ENCODE results near the gene CYFIP2. TPM values are rescaled to one million over a fixed set of nuclear protein-coding genes. Genes with fewer than 3 reads are reported as not detected.

CYFIP2 gene
- total and polyA plus RNA-seq, 7 donors, result 0.61 to 8.3 (median 4.9) TPM

DNA sequence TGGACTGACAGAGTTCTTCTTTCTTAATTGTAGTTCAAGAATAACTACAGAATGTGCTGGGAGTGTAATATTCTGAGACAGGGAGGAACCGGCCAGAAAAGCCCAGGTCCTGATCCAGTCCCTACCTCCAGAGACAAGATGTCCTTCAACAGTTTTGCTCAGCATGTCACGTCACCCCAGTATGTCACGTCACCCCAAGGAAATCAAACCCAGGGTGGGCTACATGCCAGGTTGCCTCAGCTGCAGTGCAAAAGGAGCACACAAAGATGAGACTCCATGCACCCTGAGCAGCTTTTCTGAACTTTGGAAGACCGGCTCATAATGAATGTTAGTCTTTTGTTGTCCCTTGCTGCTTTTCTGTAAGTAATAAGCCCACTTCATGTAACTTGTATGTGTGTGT lies 168.2 kb downstream of the CYFIP2 start:
- TF ChIP-seq, protein P1, sequence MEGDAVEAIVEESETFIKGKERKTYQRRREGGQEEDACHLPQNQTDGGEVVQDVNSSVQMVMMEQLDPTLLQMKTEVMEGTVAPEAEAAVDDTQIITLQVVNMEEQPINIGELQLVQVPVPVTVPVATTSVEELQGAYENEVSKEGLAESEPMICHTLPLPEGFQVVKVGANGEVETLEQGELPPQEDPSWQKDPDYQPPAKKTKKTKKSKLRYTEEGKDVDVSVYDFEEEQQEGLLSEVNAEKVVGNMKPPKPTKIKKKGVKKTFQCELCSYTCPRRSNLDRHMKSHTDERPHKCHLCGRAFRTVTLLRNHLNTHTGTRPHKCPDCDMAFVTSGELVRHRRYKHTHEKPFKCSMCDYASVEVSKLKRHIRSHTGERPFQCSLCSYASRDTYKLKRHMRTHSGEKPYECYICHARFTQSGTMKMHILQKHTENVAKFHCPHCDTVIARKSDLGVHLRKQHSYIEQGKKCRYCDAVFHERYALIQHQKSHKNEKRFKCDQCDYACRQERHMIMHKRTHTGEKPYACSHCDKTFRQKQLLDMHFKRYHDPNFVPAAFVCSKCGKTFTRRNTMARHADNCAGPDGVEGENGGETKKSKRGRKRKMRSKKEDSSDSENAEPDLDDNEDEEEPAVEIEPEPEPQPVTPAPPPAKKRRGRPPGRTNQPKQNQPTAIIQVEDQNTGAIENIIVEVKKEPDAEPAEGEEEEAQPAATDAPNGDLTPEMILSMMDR (IDR thresholded peaks at IDR 0.05), result no peak
- WGBS, 3 donors, result 76 to 98% (median 88%) methylated on average over 4 of the region's 4 CpGs
- Histone ChIP-seq H3K9me3 (no peaks in the 10 kb centered on the region), H3K4me1 (no peaks in the 10 kb centered on the region), H3K36me3 (ENCODE audit: insufficient read depth in 1 of 2, low read depth in 1 of 2) (no peaks in the 10 kb centered on the region), H3K27me3 (ENCODE audit: insufficient read depth in 3 of 3, low read length in 2 of 3) (no peaks in the 10 kb centered on the region), H3K4me3 (no peak overlapping the region), H3K27ac (no peak overlapping the region)
- ATAC-seq, result no peak
- DNase-seq, result no peak
- intact Hi-C loops (cut with DNase I), result loop anchor here (5.0 to 10.0 kb wide), 3 partner anchors 107 to 311 kb away; partner anchors contain the start of gene LSM11 (in 1 of the 2)

DNA sequence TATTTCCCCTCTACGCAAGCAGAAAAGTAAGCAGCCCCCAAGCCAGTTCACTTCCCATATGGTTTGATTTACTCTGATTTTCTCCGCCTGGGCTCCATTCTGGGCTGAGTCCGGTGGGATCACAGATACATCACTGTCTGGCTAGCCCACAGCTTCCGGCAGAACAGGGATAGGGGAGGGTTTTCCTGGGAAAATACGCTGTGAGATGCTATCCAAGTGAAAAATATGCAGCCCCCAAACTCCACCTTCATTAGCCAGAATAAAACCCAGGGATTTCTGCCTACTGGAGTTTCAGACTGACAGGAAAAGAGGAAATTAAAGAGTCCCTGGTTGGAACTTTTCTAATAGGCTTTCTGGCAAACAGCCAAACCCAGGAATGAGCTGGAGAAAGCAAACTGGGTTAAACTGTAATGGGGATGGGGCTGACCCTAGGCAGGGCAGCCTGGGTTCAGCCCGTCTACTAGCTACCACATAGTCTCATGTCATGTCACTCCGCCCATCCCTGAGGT lies 177.2 kb downstream of the CYFIP2 start:
- Histone ChIP-seq H3K4me1 (no peaks in the 10 kb centered on the region), H3K9me3 (no peaks in the 10 kb centered on the region), H3K27me3 (ENCODE audit: insufficient read depth in 3 of 3, low read length in 2 of 3) (no peaks in the 10 kb centered on the region), H3K36me3 (ENCODE audit: insufficient read depth in 1 of 2, low read depth in 1 of 2) (no peaks in the 10 kb centered on the region), H3K27ac (no peak overlapping the region), H3K4me3 (no peak overlapping the region)
- 56 to 61% (median 60%) methylated on average over 7 of the region's 7 CpGs for WGBS, 3 donors
- DNase-seq, result no peak
- TF ChIP-seq, protein P1 (IDR thresholded peaks at IDR 0.05), result no peak
- ATAC-seq, result no peak
- intact Hi-C loops (cut with DNase I), result no loop called here

DNA sequence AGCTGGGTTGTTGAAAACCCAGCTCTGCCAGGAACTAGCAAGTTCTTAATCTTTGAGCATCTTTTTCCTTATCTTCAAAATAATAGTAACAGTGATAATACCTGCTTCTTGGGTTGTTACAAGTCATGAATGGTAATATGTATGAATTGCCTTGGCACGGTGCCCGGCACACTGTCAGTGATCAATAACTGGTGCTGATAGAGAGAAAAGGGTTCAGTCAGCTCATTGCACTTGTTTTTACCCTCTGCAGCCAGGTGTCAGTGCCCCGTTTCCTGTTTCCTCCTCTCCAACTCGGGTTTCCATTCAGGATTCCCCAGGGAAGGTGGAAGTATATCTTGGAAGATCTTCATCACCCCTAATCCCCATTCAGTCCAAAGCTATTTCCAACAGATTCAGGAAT lies 178.3 kb downstream of the CYFIP2 start:
- Histone ChIP-seq H3K4me1 (peaks cover 8% of the 10 kb centered on the region), H3K4me3 (no peak overlapping the region), H3K27me3 (ENCODE audit: insufficient read depth in 3 of 3, low read length in 2 of 3) (no peaks in the 10 kb centered on the region), H3K9me3 (no peaks in the 10 kb centered on the region), H3K36me3 (ENCODE audit: insufficient read depth in 1 of 2, low read depth in 1 of 2) (no peaks in the 10 kb centered on the region), H3K27ac (no peak overlapping the region)
- ATAC-seq (no peak), DNase-seq (peak in 1 of 2 donors; percentile 45)
- TF ChIP-seq, protein P1 (IDR thresholded peaks at IDR 0.05), result no peak
- intact Hi-C loops (cut with DNase I), result no loop called here
- 65 to 79% (median 66%) methylated on average over 4 of the region's 4 CpGs for WGBS, 3 donors

Other genes with a start within 250 kb of the CYFIP2 start
- gene HAVCR1, start 207.0 kb upstream of the CYFIP2 start, total RNA-seq, result under 1 TPM in 1 of 4 donors, not detected in 3; 0.77 TPM
- under 1 TPM in 1 of 3 donors, not detected in 2; 0.01 TPM for gene HAVCR1, start 207.0 kb upstream of the CYFIP2 start, polyA plus RNA-seq
- gene HAVCR2, start 157.1 kb upstream of the CYFIP2 start, total RNA-seq, result 1 to 10 TPM; 1.3 to 3.5 (median 1.5) TPM
- gene HAVCR2, start 157.1 kb upstream of the CYFIP2 start, polyA plus RNA-seq, result 1 to 10 TPM in 1 of 3 donors, under 1 TPM in 2; 0.48 to 1.4 (median 0.90) TPM
- 10 to 100 TPM; 10.6 to 11.8 (median 11.3) TPM for gene MED7, start 123.3 kb upstream of the CYFIP2 start, total RNA-seq
- gene MED7, start 123.3 kb upstream of the CYFIP2 start, polyA plus RNA-seq, result 10 to 100 TPM; 12.9 to 17.5 (median 16.5) TPM
- gene GARIN3, start 99.9 kb upstream of the CYFIP2 start, total RNA-seq, result not detected
- gene GARIN3, start 99.9 kb upstream of the CYFIP2 start, polyA plus RNA-seq, result not detected
- gene ITK, start 85.3 kb upstream of the CYFIP2 start, total RNA-seq, result 1 to 10 TPM in 1 of 4 donors, under 1 TPM in 3; 0.28 to 1.0 (median 0.33) TPM
- gene ITK, start 85.3 kb upstream of the CYFIP2 start, polyA plus RNA-seq, result under 1 TPM; 0.04 to 0.18 (median 0.05) TPM
- gene NIPAL4, start 194.1 kb downstream of the CYFIP2 start, total RNA-seq, result under 1 TPM; 0.34 to 0.50 (median 0.38) TPM
- under 1 TPM; 0.03 to 0.18 (median 0.13) TPM for gene NIPAL4, start 194.1 kb downstream of the CYFIP2 start, polyA plus RNA-seq